Neutrophil (primary cell): ENCODE results near the gene PGM1.

ENCODE experiments used
- H3K27ac ChIP-seq: fragments of 200-600 bp; sonication (generic); 2 replicates; pipeline ENCODE4 v1.5.1; 2016; ENCODE audit warnings: mild to moderate bottlenecking, moderate library complexity
- H3K27me3 ChIP-seq: fragments of 200-600 bp; sonication (generic); 2 replicates; pipeline ENCODE4 v1.6.0; 2016; ENCODE audit warnings: mild to moderate bottlenecking
- H3K36me3 ChIP-seq: fragments of 200-600 bp; sonication (generic); 2 replicates; pipeline ENCODE4 v1.5.1; 2017
- H3K4me1 ChIP-seq, 2 experiments: fragments of 200-600 bp in 1 of 2; sonication (generic) in 1 of 2; 1 replicate in 1 of 2; 2 replicates in 1 of 2; pipeline versions ENCODE4 v1.5.1 to v1.6.1; 2013 to 2016; ENCODE audit warnings: low read depth in 1 of 2, low read length in 1 of 2, mild to moderate bottlenecking in 1 of 2, moderate library complexity in 1 of 2; ENCODE audit not compliant: control insufficient read depth in 1 of 2, insufficient read depth in 1 of 2
- H3K4me3 ChIP-seq, 2 experiments: fragments of 200-600 bp in 1 of 2; sonication (generic) in 1 of 2; 1 replicate in 1 of 2; 2 replicates in 1 of 2; pipeline ENCODE4 v1.5.1; 2013 to 2016; ENCODE audit warnings: low read depth in 1 of 2, low read length in 1 of 2, mild to moderate bottlenecking in 1 of 2, moderate library complexity in 1 of 2
- H3K9me3 ChIP-seq: fragments of 200-600 bp; sonication (generic); 2 replicates; pipeline ENCODE4 v1.5.1; 2016
- CTCF ChIP-seq: fragments of 200-600 bp; sonication (generic); IDR thresholded peaks from 2 replicates; pipeline ENCODE4 v1.5.1; 2016; ENCODE audit warnings: antibody characterized with exemption

The PGM1 gene

GRCh38 chr1:63675420-63675931, 82.3 kb downstream of the PGM1 start:
- Histone ChIP-seq H3K36me3 (no peaks in the 10 kb centered on the region), H3K27me3 (no peaks in the 10 kb centered on the region), H3K4me3 (no peak overlapping the region), H3K27ac (no peak overlapping the region), H3K4me1 (no peaks in the 10 kb centered on the region), H3K9me3 (no peaks in the 10 kb centered on the region)
- no peak for TF ChIP-seq CTCF

- no peaks in the 10 kb centered on the region for H3K9me3 ChIP-seq
- no peak for TF ChIP-seq CTCF
- no peaks in the 10 kb centered on the region for H3K4me1 ChIP-seq
- no peaks in the 10 kb centered on the region for H3K36me3 ChIP-seq
- no peak overlapping the region for H3K27ac ChIP-seq
- H3K27me3 ChIP-seq, result no peaks in the 10 kb centered on the region
- H3K4me3 ChIP-seq, result no peak overlapping the region
Observed at GRCh38 chr1:63677497-63677896, 84.3 kb downstream of the PGM1 start.

- Histone ChIP-seq H3K27me3 (no peaks in the 10 kb centered on the region), H3K4me3 (no peak overlapping the region), H3K4me1 (no peaks in the 10 kb centered on the region), H3K36me3 (no peaks in the 10 kb centered on the region), H3K9me3 (no peaks in the 10 kb centered on the region), H3K27ac (no peak overlapping the region)
- no peak for TF ChIP-seq CTCF
Observed at GRCh38 chr1:63678200-63678599, 85.0 kb downstream of the PGM1 start.

- Histone ChIP-seq H3K4me3 (no peak overlapping the region), H3K4me1 (no peaks in the 10 kb centered on the region), H3K27ac (no peak overlapping the region), H3K36me3 (no peaks in the 10 kb centered on the region), H3K9me3 (no peaks in the 10 kb centered on the region), H3K27me3 (no peaks in the 10 kb centered on the region)
- TF ChIP-seq CTCF, result no peak
Observed at GRCh38 chr1:63679076-63679475, 85.9 kb downstream of the PGM1 start.

- TF ChIP-seq CTCF, result no peak
- H3K27me3 ChIP-seq, result no peaks in the 10 kb centered on the region
- no peak overlapping the region for H3K27ac ChIP-seq
Observed at GRCh38 chr1:63679589-63679988, 86.4 kb downstream of the PGM1 start.

GRCh38 chr1:63682936-63683335, 89.7 kb downstream of the PGM1 start:
- Histone ChIP-seq H3K4me3 (no peak overlapping the region), H3K36me3 (no peaks in the 10 kb centered on the region), H3K27me3 (peaks cover 3% of the 10 kb centered on the region), H3K27ac (no peak overlapping the region), H3K4me1 (no peaks in the 10 kb centered on the region), H3K9me3 (no peaks in the 10 kb centered on the region)
- no peak for TF ChIP-seq CTCF

More at GRCh38 chr1:63679589-63679988, 86.4 kb downstream of the PGM1 start:
- Histone ChIP-seq H3K9me3 (no peaks in the 10 kb centered on the region), H3K36me3 (no peaks in the 10 kb centered on the region), H3K4me1 (no peaks in the 10 kb centered on the region), H3K4me3 (no peak overlapping the region)
